ENCODE data around the gene COPS9. TPM values are rescaled to one million over a fixed set of nuclear protein-coding genes. Genes with fewer than 3 reads are reported as not detected.

Gene COPS9
- total RNA-seq, 1 experiment from 2014 or later = 473 TPM

DNA sequence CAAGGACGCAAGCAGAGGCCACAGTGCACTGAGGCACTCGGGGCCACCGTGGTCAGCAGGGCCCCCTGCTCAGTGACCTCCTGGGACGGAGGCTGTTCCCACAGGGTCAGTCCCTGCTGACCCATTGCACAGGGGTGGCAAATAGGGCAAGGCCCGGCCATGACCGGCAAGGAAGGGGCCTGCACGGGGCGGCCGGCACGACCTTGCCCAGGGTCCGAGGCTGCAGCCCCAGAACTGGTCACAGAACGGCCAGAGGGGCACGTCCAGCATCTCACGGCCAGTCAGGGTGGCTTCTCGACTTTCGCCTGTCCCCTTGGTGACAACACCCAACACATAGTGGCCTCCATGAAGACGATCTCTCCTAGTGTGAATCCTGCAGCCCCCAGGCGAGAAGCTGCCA, 31.9 kb upstream of the COPS9 start:
- no peak for TF ChIP-seq EZH2 (IDR thresholded peaks at IDR 0.05; ENCODE audit: low read length, unreplicated experiment)
- TF ChIP-seq, protein P1, sequence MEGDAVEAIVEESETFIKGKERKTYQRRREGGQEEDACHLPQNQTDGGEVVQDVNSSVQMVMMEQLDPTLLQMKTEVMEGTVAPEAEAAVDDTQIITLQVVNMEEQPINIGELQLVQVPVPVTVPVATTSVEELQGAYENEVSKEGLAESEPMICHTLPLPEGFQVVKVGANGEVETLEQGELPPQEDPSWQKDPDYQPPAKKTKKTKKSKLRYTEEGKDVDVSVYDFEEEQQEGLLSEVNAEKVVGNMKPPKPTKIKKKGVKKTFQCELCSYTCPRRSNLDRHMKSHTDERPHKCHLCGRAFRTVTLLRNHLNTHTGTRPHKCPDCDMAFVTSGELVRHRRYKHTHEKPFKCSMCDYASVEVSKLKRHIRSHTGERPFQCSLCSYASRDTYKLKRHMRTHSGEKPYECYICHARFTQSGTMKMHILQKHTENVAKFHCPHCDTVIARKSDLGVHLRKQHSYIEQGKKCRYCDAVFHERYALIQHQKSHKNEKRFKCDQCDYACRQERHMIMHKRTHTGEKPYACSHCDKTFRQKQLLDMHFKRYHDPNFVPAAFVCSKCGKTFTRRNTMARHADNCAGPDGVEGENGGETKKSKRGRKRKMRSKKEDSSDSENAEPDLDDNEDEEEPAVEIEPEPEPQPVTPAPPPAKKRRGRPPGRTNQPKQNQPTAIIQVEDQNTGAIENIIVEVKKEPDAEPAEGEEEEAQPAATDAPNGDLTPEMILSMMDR (conservative IDR thresholded peaks at IDR 0.05; ENCODE audit: low read depth, low read length) = no peak
- no peak for TF ChIP-seq EZH2phosphoT487 (IDR thresholded peaks at IDR 0.05; ENCODE audit: borderline replicate concordance, low read length)
- no peaks in the 10 kb centered on the region for H3K4me1 ChIP-seq (ENCODE audit: insufficient read depth, low read length)
- H3K9me2 ChIP-seq (replicated peaks; ENCODE audit: low read length) = no peaks in the 10 kb centered on the region
- no peak overlapping the region for H3K4me2 ChIP-seq (ENCODE audit: low read length)
- H4K20me1 ChIP-seq (ENCODE audit: low read length) = no peaks in the 10 kb centered on the region
- BruUV-seq (replicated peaks) = no TSS peak
- ChIA-PET POLR2A (ENCODE audit: unreplicated experiment) (no interaction called here), CTCF (no interaction called here)
- H3K27me3 ChIP-seq (ENCODE audit: low read length) = peaks cover 30% of the 10 kb centered on the region
- H2AFZ ChIP-seq (ENCODE audit: low read length) = no peak overlapping the region
- no peak for ATAC-seq
- H3F3A ChIP-seq (ENCODE audit: low read length, unreplicated experiment) = no peaks in the 10 kb centered on the region
- no peak for DNase-seq
- H3K79me2 ChIP-seq (ENCODE audit: low read length) = no peaks in the 10 kb centered on the region
- intact Hi-C loops (cut with micrococcal nuclease) = no loop called here
- no peaks in the 10 kb centered on the region for H3K9me3 ChIP-seq (ENCODE audit: low read length)
- H3K9ac ChIP-seq (ENCODE audit: low read length) = no peak overlapping the region
- H3K36me3 ChIP-seq (ENCODE audit: low read depth, low read length) = no peaks in the 10 kb centered on the region
- H3K4me3 ChIP-seq (ENCODE audit: low read length) = no peak overlapping the region
- H3K27ac ChIP-seq (ENCODE audit: low read length) = no peak overlapping the region

DNA sequence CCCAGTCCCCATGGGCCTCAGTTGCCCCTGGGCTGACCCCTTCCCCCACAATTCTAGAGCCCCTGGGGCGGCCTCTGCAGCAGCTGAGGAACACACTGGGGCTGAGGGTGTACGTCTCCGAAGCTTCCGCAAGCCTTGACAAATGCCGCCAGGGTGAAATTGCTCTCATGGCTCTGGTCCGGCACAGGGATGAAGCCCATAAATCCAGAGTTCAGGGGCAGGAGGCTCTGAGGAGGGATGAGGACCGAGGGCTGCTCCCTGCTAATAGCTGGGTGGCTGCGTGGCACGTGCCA, 31.4 kb upstream of the COPS9 start:
- intact Hi-C loops (cut with micrococcal nuclease) = no loop called here
- ATAC-seq = no peak
- Histone ChIP-seq H3F3A (ENCODE audit: low read length, unreplicated experiment) (no peaks in the 10 kb centered on the region), H3K4me2 (ENCODE audit: low read length) (no peak overlapping the region), H3K9me3 (ENCODE audit: low read length) (no peaks in the 10 kb centered on the region), H3K27ac (ENCODE audit: low read length) (no peak overlapping the region), H3K9ac (ENCODE audit: low read length) (no peak overlapping the region), H3K4me1 (ENCODE audit: insufficient read depth, low read length) (no peaks in the 10 kb centered on the region), H3K9me2 (replicated peaks; ENCODE audit: low read length) (no peaks in the 10 kb centered on the region), H3K4me3 (ENCODE audit: low read length) (no peak overlapping the region), H2AFZ (ENCODE audit: low read length) (no peak overlapping the region), H4K20me1 (ENCODE audit: low read length) (no peaks in the 10 kb centered on the region), H3K36me3 (ENCODE audit: low read depth, low read length) (no peaks in the 10 kb centered on the region), H3K27me3 (ENCODE audit: low read length) (peaks cover 25% of the 10 kb centered on the region), H3K79me2 (ENCODE audit: low read length) (no peaks in the 10 kb centered on the region)
- no TSS peak for BruUV-seq (replicated peaks)
- DNase-seq = no peak
- TF ChIP-seq EZH2phosphoT487 (IDR thresholded peaks at IDR 0.05; ENCODE audit: borderline replicate concordance, low read length) = no peak
- no peak for TF ChIP-seq EZH2 (IDR thresholded peaks at IDR 0.05; ENCODE audit: low read length, unreplicated experiment)
- TF ChIP-seq, protein P1 (conservative IDR thresholded peaks at IDR 0.05; ENCODE audit: low read depth, low read length) = no peak
- CTCF ChIA-PET = no interaction called here
- POLR2A ChIA-PET (ENCODE audit: unreplicated experiment) = no interaction called here

DNA sequence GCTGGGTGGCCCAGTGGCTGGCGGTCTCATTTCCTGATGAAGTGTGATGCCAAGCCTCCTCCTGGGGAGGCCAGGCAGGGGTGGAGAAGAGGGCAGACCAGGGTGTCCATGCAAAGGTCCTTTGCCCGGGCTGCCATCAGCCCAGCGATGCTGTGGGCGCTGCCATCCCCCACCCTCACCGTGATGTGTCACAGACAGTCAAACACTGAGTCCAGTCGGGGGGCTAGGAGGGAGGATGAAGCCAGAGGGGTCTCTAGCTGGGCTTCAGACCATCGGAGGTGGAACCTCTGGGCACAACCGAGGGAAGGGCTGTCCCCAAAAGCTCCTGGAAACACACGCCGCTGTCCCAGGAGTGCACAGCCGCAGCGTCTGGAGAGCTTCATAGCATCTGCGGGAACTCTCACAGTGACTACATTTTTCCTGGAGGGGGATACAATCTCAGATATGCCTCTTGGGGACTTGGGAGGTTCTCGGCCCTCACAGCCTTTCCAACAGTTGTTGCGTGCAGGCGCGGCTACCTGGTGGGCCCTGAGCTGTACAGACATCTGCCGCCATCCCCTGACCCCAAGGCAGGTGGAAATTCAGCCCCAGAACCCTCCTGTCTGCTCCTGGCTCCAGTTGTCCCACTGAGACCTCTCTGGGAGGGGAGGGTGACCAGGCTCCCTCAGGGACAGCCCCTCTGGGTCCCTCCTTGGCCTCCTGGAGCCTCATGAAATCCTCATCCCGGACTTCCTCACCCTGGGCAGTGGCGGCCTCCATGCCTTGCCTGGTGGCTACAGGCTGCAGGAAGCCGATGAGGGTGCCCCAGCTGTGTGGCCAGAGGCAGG, 30.9 kb upstream of the COPS9 start:
- no peak for ATAC-seq
- no peaks in the 10 kb centered on the region for H3K79me2 ChIP-seq (ENCODE audit: low read length)
- H3K27ac ChIP-seq (ENCODE audit: low read length) = no peak overlapping the region
- H3K4me2 ChIP-seq (ENCODE audit: low read length) = no peak overlapping the region
- no peaks in the 10 kb centered on the region for H3F3A ChIP-seq (ENCODE audit: low read length, unreplicated experiment)
- no peaks in the 10 kb centered on the region for H3K4me1 ChIP-seq (ENCODE audit: insufficient read depth, low read length)
- H3K9me3 ChIP-seq (ENCODE audit: low read length) = no peaks in the 10 kb centered on the region
- H3K36me3 ChIP-seq (ENCODE audit: low read depth, low read length) = no peaks in the 10 kb centered on the region
- TF ChIP-seq, protein P1 (conservative IDR thresholded peaks at IDR 0.05; ENCODE audit: low read depth, low read length) = no peak
- TF ChIP-seq EZH2phosphoT487 (IDR thresholded peaks at IDR 0.05; ENCODE audit: borderline replicate concordance, low read length) = no peak
- no peak for TF ChIP-seq EZH2 (IDR thresholded peaks at IDR 0.05; ENCODE audit: low read length, unreplicated experiment)
- DNase-seq = no peak
- intact Hi-C loops (cut with micrococcal nuclease) = no loop called here
- H4K20me1 ChIP-seq (ENCODE audit: low read length) = no peaks in the 10 kb centered on the region
- ChIA-PET POLR2A (ENCODE audit: unreplicated experiment) (no interaction called here), CTCF (no interaction called here)
- no peaks in the 10 kb centered on the region for H3K9me2 ChIP-seq (replicated peaks; ENCODE audit: low read length)
- H3K4me3 ChIP-seq (ENCODE audit: low read length) = no peak overlapping the region
- no peak overlapping the region for H2AFZ ChIP-seq (ENCODE audit: low read length)
- no peak overlapping the region for H3K9ac ChIP-seq (ENCODE audit: low read length)
- peaks cover 20% of the 10 kb centered on the region for H3K27me3 ChIP-seq (ENCODE audit: low read length)
- BruUV-seq (replicated peaks) = no TSS peak

Measured in PC-3 (cell line).